BLaER1 treated with 17β-estradiol and CSF1 and Interleukin-3, amounts not matched to agents 10 nM and 100 nM (cell line): ENCODE data around the gene CXCL16.
"Not testable (repeated sequence)": the region's sequence is repeated elsewhere in the genome, so short reads cannot be mapped to it uniquely, and the experiment has no call there.

Source experiments
- H3K27ac ChIP-seq, 11 experiments: shearing (Covaris generic); formaldehyde crosslinking; 2 replicates each; pipeline ENCODE4 v1.8.1; 2022
- H3K27me3 ChIP-seq, 11 experiments: shearing (Covaris generic); formaldehyde crosslinking; 2 replicates each; pipeline ENCODE4 v1.8.1; 2022
- H3K36me3 ChIP-seq, 11 experiments: shearing (Covaris generic); formaldehyde crosslinking; 2 replicates each; pipeline ENCODE4 v1.8.1; 2022
- H3K4me1 ChIP-seq, 10 experiments: shearing (Covaris generic); formaldehyde crosslinking; 2 replicates each; pipeline ENCODE4 v1.8.1; 2022
- H3K4me2 ChIP-seq, 11 experiments: shearing (Covaris generic); formaldehyde crosslinking; 2 replicates each; pipeline ENCODE4 v1.8.1; 2022
- H3K4me3 ChIP-seq, 10 experiments: shearing (Covaris generic); formaldehyde crosslinking; 2 replicates each; pipeline ENCODE4 v1.8.1; 2022
- H3K9ac ChIP-seq, 11 experiments: shearing (Covaris generic); formaldehyde crosslinking; 2 replicates each; pipeline ENCODE4 v1.8.1; 2022
- H3K9me3 ChIP-seq, 11 experiments: shearing (Covaris generic); formaldehyde crosslinking; replicated peaks in 1 of 11; 2 replicates each; pipeline ENCODE4 v1.8.1; 2022
- H4K20me1 ChIP-seq, 11 experiments: shearing (Covaris generic); formaldehyde crosslinking; 2 replicates each; pipeline ENCODE4 v1.8.1; 2022
- Cebpa-rat ChIP-seq, 11 experiments: shearing (Covaris generic); IDR thresholded peaks; 2 replicates each; pipeline ENCODE4 v1.8.1; 2022

Gene CXCL16

DNA sequence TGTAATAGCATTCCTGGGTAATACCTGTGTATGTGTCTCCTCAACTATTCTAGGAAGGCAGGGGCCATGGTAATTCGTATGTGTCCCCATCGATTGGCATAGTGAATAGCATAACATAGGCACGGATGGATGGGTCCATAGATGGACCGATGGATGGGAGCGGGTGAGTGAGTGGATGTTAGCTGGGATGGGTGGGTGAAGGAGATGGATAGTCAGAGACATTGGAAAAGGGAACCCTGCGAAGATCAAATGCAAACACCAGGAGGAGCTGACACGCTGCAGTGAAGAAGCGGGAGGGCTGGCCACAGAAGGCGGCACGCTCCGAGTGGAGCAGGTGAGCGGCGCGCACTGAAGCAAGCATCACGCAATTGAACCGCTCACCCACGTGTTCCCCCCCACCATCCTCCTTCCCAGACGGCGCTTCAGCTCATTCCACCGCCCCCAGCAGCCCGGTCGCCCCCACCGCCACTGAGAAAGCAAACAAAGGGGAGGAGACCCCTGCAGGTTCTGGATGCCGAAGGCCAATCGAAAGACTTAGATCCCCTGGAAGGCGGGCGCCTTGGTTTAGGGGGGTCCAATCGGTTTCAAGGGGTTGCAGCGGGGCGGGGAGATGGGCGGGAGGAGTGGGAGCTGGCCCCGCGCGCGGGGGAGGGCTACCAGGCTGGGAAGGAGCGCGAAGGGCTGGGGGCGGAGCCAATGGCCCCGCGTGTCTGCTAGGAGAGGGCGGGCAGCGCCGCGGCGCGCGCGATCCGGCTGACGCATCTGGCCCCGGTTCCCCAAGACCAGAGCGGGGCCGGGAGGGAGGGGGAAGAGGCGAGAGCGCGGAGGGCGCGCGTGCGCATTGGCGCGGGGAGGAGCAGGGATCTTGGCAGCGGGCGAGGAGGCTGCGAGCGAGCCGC, 29.7 kb downstream of the CXCL16 start, which contains the start of gene ARRB2:
Gene ARRB2, plus strand, starts transcription at position 839 of the 899 bp plus-strand sequence. CDS start 90 bp downstream, outside the sequence.
- Histone ChIP-seq H3K4me3 (peak within 1 kb of the TSS; percentile 71 to 100 (median 94)), H4K20me1 (peaks cover 0 to 33% (median 10%) of the 10 kb centered on the region in 11 experiments; a peak in 11 of 22 replicates), H3K9ac (peak within 1 kb of the TSS; percentile 90 to 99 (median 97)), H3K4me1 (peaks cover 47 to 66% (median 55%) of the 10 kb centered on the region in 10 experiments), H3K27ac (peak within 1 kb of the TSS; percentile 87 to 99 (median 97)), H3K4me2 (peak within 1 kb of the TSS; percentile 94 to 100 (median 99)), H3K27me3 (no peaks in the 10 kb centered on the region), H3K9me3 (peaks cover 0 to 5% (median 0%) of the 10 kb centered on the region in 11 experiments; a peak in 4 of 22 replicates), H3K36me3 (peaks cover 0 to 26% (median 17%) of the 10 kb centered on the region in 11 experiments; a peak in 17 of 22 replicates)
- no peak for TF ChIP-seq Cebpa-rat (IDR thresholded peaks at IDR 0.05)

DNA sequence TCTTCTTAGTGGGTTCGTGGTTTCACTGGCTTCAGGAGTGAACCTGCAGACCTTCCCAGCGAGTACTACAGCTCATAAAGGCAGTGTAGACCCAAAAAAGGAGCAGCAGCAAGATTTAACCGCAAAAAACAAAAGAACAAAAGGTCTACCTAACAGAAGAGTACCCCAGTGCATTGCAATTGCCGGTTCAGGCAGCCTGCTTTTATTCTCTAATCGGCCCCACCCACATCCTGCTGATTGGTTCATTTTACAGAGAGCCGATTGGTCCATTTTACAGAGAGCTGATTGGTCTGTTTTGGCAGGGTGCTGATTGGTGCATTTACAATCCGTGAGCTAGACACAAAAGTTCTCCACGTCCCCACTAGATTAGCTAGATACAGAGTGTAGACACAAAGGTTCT, 31.3 kb downstream of the CXCL16 start:
- no peak overlapping the region for H3K4me2 ChIP-seq

DNA sequence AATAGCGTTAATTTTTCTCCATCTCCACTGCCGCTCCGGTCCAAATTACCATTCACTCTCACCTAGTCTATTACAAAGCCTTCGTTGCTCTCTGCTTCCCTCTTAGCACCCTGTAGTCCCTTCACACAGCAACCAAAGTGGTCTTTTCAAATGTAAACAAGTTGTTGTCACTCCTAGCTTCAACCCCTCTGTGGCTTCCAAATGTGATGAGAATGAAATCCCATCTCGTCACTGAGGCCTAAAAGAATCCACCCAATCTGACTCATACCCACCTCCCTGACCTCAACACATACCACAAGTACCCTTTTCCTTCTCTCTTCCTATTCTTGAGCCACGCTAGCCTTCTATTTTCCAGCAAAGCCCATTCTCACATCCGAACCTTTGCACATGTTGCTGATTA, 33.6 kb downstream of the CXCL16 start:
- Histone ChIP-seq H3K27ac (no peak overlapping the region; a peak in 1 of 22 replicates), H4K20me1 (peaks cover 0 to 25% (median 0%) of the 10 kb centered on the region in 11 experiments; a peak in 6 of 22 replicates), H3K36me3 (peaks cover 0 to 11% (median 4%) of the 10 kb centered on the region in 11 experiments; a peak in 3 of 22 replicates), H3K4me3 (no peak overlapping the region), H3K27me3 (no peaks in the 10 kb centered on the region), H3K4me2 (peak overlapping the region in 6 of 11 experiments; percentile 23 to 96 (median 69); a peak in 10 of 22 replicates), H3K9me3 (peaks cover 0 to 5% (median 0%) of the 10 kb centered on the region in 11 experiments; a peak in 4 of 22 replicates), H3K4me1 (peaks cover 36 to 58% (median 48%) of the 10 kb centered on the region in 10 experiments), H3K9ac (no peak overlapping the region)
- no peak for TF ChIP-seq Cebpa-rat (IDR thresholded peaks at IDR 0.05)

More for the DNA sequence above, 31.3 kb downstream of the CXCL16 start:
- H4K20me1 ChIP-seq, result peaks cover 0 to 17% (median 8%) of the 10 kb centered on the region in 11 experiments; a peak in 6 of 22 replicates
- H3K27me3 ChIP-seq, result no peaks in the 10 kb centered on the region
- H3K36me3 ChIP-seq, result peaks cover 0 to 16% (median 11%) of the 10 kb centered on the region in 11 experiments; a peak in 15 of 22 replicates
- no peak overlapping the region for H3K9ac ChIP-seq
- no peak overlapping the region for H3K4me3 ChIP-seq
- H3K9me3 ChIP-seq, result peaks cover 0 to 5% (median 0%) of the 10 kb centered on the region in 11 experiments; a peak in 4 of 22 replicates
- no peak for TF ChIP-seq Cebpa-rat (IDR thresholded peaks at IDR 0.05)
- no peak overlapping the region for H3K27ac ChIP-seq
- H3K4me1 ChIP-seq, result peaks cover 39 to 58% (median 47%) of the 10 kb centered on the region in 10 experiments

DNA sequence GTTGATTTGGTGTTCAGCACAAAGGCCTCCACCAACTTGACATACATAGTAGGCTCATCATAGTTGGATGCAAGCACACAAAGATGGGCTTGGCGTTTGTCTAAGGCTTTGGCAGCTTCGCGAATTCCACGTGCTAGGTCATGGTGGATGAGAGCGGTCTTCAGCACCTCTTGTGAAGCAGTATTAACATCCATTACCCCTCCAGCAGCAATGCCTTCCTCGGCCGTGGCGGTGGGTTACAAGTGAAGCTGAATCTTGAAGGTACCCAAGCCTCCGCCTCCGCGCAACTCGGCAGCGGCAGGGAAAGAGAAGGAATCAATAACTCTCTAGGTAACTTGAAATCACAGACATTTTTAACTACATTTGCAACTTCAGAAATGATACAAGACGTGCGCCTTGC, 34.7 kb downstream of the CXCL16 start:
- Histone ChIP-seq H3K27ac (peak overlapping the region in 7 of 11 experiments; percentile 85 to 92 (median 90); a peak in 12 of 22 replicates), H3K9me3 (peaks cover 0 to 5% (median 0%) of the 10 kb centered on the region in 11 experiments; a peak in 4 of 22 replicates), H3K27me3 (no peaks in the 10 kb centered on the region), H4K20me1 (peaks cover 0 to 33% (median 7%) of the 10 kb centered on the region in 11 experiments; a peak in 10 of 22 replicates), H3K4me1 (peaks cover 34 to 58% (median 48%) of the 10 kb centered on the region in 10 experiments), H3K4me3 (peak overlapping the region in 8 of 10 experiments; percentile 82 to 100 (median 90); a peak in 15 of 20 replicates), H3K9ac (peak overlapping the region in 8 of 11 experiments; percentile 83 to 95 (median 92); a peak in 11 of 22 replicates), H3K36me3 (peaks cover 0 to 20% (median 12%) of the 10 kb centered on the region in 11 experiments; a peak in 9 of 22 replicates), H3K4me2 (peak overlapping the region; percentile 73 to 97 (median 90))
- TF ChIP-seq Cebpa-rat (IDR thresholded peaks at IDR 0.05), result no peak

DNA sequence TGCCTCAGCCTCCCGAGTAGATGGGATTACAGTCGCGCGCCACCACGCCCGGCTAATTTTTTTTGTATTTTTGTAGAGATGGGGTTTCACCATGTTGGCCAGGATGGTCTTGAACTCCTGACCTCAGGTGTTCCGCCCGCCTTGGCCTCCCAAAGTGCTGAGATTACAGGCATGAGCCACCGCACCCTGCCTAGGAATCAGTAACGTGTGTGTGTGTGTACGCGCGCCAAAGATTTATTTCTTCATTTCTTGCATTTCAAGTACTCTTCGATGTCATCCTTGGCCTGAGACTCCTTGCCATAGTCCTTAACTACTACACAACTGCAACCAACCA, 35.2 kb downstream of the CXCL16 start:
- not testable (repeated sequence) for H3K27me3 ChIP-seq, H3K9me3 ChIP-seq
- peak overlapping the region; percentile 64 to 92 (median 89); a peak in 21 of 22 replicates for H3K27ac ChIP-seq
- peaks cover 0 to 24% (median 14%) of the 10 kb centered on the region in 11 experiments; a peak in 9 of 22 replicates for H3K36me3 ChIP-seq
- H3K4me3 ChIP-seq, result peak overlapping the region; percentile 77 to 100 (median 90)
- H4K20me1 ChIP-seq, result peaks cover 0 to 37% (median 12%) of the 10 kb centered on the region in 11 experiments; a peak in 12 of 22 replicates
- H3K4me2 ChIP-seq, result peak overlapping the region; percentile 73 to 97 (median 90)
- peak overlapping the region; percentile 81 to 95 (median 90) for H3K9ac ChIP-seq
- H3K4me1 ChIP-seq, result peaks cover 31 to 58% (median 47%) of the 10 kb centered on the region in 10 experiments

DNA sequence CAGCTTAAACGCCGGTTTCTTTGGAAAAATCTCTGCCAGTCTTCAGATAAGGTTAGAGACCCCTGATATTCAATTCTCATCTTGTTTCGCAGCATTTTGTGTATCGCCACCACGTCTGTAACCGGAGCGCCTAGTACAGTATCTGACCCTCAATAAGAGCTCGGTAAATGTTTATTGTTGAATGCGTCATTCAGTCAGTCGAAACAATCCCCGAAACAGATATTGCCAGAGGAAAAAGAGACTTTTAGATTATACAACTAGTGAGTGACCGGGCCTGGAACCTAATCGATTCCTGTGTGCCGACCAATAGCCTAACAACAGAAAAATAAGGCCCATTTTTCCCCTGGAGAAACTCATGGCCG, 36.4 kb downstream of the CXCL16 start:
- H4K20me1 ChIP-seq, result peaks cover 0 to 50% (median 24%) of the 10 kb centered on the region in 11 experiments; a peak in 13 of 22 replicates
- H3K9ac ChIP-seq, result peak overlapping the region; percentile 81 to 95 (median 90)
- H3K27me3 ChIP-seq, result no peaks in the 10 kb centered on the region
- H3K4me2 ChIP-seq, result peak overlapping the region; percentile 79 to 97 (median 92)
- peaks cover 27 to 54% (median 42%) of the 10 kb centered on the region in 10 experiments for H3K4me1 ChIP-seq
- peaks cover 0 to 2% (median 0%) of the 10 kb centered on the region in 11 experiments; a peak in 4 of 22 replicates for H3K9me3 ChIP-seq
- H3K4me3 ChIP-seq, result peak overlapping the region; percentile 77 to 100 (median 90)
- peaks cover 0 to 30% (median 17%) of the 10 kb centered on the region in 11 experiments; a peak in 14 of 22 replicates for H3K36me3 ChIP-seq
- no peak for TF ChIP-seq Cebpa-rat (IDR thresholded peaks at IDR 0.05)
- H3K27ac ChIP-seq, result peak overlapping the region; percentile 64 to 92 (median 89); a peak in 21 of 22 replicates

DNA sequence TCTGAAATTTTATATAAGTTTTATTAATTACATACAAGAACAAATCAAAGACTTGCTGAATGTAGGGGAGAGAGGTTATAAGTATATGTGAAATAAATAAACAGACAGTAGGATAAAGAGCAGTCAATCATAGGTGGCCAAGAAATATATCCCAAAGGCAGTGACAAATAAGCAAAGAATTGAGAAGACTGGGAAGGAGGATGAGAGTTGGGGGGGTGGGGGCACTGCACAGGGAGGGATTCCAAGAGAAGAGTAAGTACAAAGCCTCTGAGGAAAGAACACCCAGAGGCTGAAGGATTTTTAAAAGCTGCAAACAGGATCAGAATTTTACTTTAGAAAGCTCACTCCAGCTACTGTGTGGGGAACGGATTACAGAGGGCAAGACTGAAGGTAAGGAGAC, 38.6 kb downstream of the CXCL16 start:
- Histone ChIP-seq H3K9ac (peak overlapping the region in 2 of 11 experiments; percentile 18 to 31; a peak in 2 of 22 replicates), H3K4me3 (no peak overlapping the region)
- TF ChIP-seq Cebpa-rat (IDR thresholded peaks at IDR 0.05), result no peak

DNA sequence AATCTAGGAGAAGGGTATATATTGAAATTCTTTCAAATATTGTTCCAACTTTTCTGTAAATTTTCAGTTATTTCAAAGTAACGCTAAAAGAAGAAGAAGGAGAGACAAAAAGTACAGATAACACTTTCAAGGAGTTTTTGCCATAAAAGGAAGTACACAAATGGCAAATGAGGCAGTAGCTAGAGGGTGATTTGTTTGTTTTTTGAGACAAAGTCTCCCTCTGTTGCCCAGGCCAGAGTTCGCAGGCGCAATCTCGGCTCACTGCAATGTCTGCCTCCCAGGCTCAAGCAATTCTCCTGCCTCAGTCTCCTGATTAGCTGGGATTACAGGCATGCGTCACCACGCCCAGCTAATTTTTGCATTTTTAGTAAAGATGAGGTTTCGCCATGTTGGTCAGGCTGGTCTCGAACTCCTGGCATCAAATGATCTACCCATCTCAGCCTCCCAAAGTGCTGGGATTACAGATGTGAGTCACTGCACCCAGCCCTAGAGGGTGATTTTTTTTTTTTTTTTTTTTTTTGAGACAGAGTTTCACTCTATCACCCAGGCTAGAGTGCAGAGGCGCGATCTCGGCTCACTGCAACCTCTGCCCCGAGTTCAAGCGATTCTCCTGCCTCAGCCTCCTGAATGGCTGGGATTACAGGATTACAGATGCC, 40.2 kb downstream of the CXCL16 start:
- not testable (repeated sequence) for H3K4me2 ChIP-seq, H3K9me3 ChIP-seq, H3K4me3 ChIP-seq, H3K27ac ChIP-seq, H3K27me3 ChIP-seq
- Histone ChIP-seq H3K9ac (0 out of 22 replicates have a peak overlapping the region, but pooled peaks of 2 of the 11 experiments have one; percentile 19 to 22), H3K4me1 (peaks cover 18 to 42% (median 27%) of the 10 kb centered on the region in 10 experiments), H3K36me3 (peaks cover 0 to 68% (median 52%) of the 10 kb centered on the region in 11 experiments; a peak in 21 of 22 replicates), H4K20me1 (peaks cover 0 to 87% (median 57%) of the 10 kb centered on the region in 11 experiments; a peak in 17 of 22 replicates)

More for the DNA sequence above, 38.6 kb downstream of the CXCL16 start:
- Histone ChIP-seq H3K4me1 (peaks cover 27 to 54% (median 41%) of the 10 kb centered on the region in 10 experiments), H4K20me1 (peaks cover 0 to 72% (median 46%) of the 10 kb centered on the region in 11 experiments; a peak in 17 of 22 replicates), H3K4me2 (0 out of 22 replicates have a peak overlapping the region, but pooled peaks of 2 of the 11 experiments have one; percentile 84), H3K27me3 (no peaks in the 10 kb centered on the region), H3K9me3 (no peaks in the 10 kb centered on the region), H3K36me3 (peaks cover 0 to 52% (median 36%) of the 10 kb centered on the region in 11 experiments; a peak in 21 of 22 replicates), H3K27ac (no peak overlapping the region)
